HCT116 (cell line): ENCODE data around the gene ZNF331.

Experiments
- CEBPB ChIP-seq: IDR thresholded peaks from 2 replicates; pipeline ENCODE4 v1.6.1; 2012; ENCODE audit warnings: low read depth
- EZH2 ChIP-seq: fragments of 200-600 bp; sonication (generic); IDR thresholded peaks from 2 replicates; pipeline ENCODE4 v1.6.1; 2017; ENCODE audit warnings: antibody characterized with exemption, mixed run types
- RAD21 ChIP-seq: IDR thresholded peaks from 2 replicates; pipeline ENCODE4 v1.6.1; 2012; ENCODE audit warnings: low read depth, mild to moderate bottlenecking
- TF ChIP-seq, protein P1 (sequence below), 3 experiments: fragments of 200-600 bp in 1 of 3; sonication (generic) in 1 of 3; IDR thresholded peaks in 2 of 3; conservative IDR thresholded peaks in 1 of 3; 2 replicates each; pipeline ENCODE4 v1.5.1; 2012 to 2017; ENCODE audit warnings: low read depth in 2 of 3, low read length in 2 of 3, antibody characterized with exemption in 1 of 3, borderline replicate concordance in 1 of 3, control low read depth in 1 of 3, mild to moderate bottlenecking in 1 of 3, mixed read lengths in 1 of 3, mixed run types in 1 of 3, moderate library complexity in 1 of 3; ENCODE audit not compliant: insufficient read depth in 1 of 3
- TF ChIP-seq, protein P2 (sequence below): IDR thresholded peaks from 2 replicates; pipeline ENCODE4 v1.6.1; 2012

DNA sequence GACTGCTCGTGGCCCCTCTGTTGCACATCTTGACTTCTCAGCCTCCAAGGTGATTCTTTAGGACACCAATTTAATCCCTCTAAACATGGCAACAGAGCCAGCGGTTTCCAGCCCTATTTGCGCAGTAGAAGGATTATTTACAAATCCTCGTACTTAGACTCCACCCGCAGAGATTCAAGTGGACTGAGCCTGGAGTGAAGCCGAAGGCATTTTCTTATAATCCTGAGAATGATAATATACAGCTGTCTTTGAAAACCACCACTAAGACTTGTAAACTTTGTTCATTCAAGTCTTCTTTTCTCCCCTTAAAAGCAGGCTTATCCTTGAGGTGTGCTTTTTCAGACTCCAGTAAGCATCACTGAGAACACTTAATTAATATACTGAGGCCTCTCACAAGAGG, 89.0 kb downstream of the ZNF331 start:
- TF ChIP-seq CEBPB (no peak), RAD21 (no peak), EZH2 (no peak)
- TF ChIP-seq, protein P1, sequence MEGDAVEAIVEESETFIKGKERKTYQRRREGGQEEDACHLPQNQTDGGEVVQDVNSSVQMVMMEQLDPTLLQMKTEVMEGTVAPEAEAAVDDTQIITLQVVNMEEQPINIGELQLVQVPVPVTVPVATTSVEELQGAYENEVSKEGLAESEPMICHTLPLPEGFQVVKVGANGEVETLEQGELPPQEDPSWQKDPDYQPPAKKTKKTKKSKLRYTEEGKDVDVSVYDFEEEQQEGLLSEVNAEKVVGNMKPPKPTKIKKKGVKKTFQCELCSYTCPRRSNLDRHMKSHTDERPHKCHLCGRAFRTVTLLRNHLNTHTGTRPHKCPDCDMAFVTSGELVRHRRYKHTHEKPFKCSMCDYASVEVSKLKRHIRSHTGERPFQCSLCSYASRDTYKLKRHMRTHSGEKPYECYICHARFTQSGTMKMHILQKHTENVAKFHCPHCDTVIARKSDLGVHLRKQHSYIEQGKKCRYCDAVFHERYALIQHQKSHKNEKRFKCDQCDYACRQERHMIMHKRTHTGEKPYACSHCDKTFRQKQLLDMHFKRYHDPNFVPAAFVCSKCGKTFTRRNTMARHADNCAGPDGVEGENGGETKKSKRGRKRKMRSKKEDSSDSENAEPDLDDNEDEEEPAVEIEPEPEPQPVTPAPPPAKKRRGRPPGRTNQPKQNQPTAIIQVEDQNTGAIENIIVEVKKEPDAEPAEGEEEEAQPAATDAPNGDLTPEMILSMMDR (IDR thresholded peaks at IDR 0.05 in 2 of 3, conservative IDR thresholded peaks at IDR 0.05 in 1 of 3; ENCODE audit: borderline replicate concordance in 1 of 3, insufficient read depth in 1 of 3, low read depth in 2 of 3, low read length in 2 of 3) = no peak
- TF ChIP-seq, protein P2, sequence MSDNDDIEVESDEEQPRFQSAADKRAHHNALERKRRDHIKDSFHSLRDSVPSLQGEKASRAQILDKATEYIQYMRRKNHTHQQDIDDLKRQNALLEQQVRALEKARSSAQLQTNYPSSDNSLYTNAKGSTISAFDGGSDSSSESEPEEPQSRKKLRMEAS = no peak
